AG10803 (cell line): ENCODE measurements around the gene SLC25A44.

ENCODE experiments used
- DNase-seq: peaks from one replicate; pipeline ENCODE4 v3.0.0; 2010; ENCODE audit warnings: low read depth
- H3K4me3 ChIP-seq: 2 replicates; pipeline ENCODE4 v1.5.1; 2011; ENCODE audit warnings: mild to moderate bottlenecking, low read length, control low read depth
- CTCF ChIP-seq: conservative IDR thresholded peaks from 2 replicates; pipeline ENCODE4 v1.5.1; 2011; ENCODE audit warnings: mild to moderate bottlenecking, low read length, control low read depth, inconsistent platforms

Gene SLC25A44

GRCh38 chr1:156149374-156150332, 44.3 kb upstream of the SLC25A44 start:
- no peak for TF ChIP-seq CTCF
- no peak for DNase-seq
- H3K4me3 ChIP-seq: no peak overlapping the region

- H3K4me3 ChIP-seq: no peak overlapping the region
- DNase-seq: no peak
- no peak for TF ChIP-seq CTCF
Observed at GRCh38 chr1:156150333-156151011, 43.4 kb upstream of the SLC25A44 start.

GRCh38 chr1:156151093-156151688, 42.7 kb upstream of the SLC25A44 start:
- peak; percentile 74 for DNase-seq
- no peak for TF ChIP-seq CTCF
- H3K4me3 ChIP-seq: no peak overlapping the region

- TF ChIP-seq CTCF: no peak
- no peak overlapping the region for H3K4me3 ChIP-seq
- peak; percentile 31 for DNase-seq
Observed at GRCh38 chr1:156152628-156153027, 41.3 kb upstream of the SLC25A44 start.

- DNase-seq: no peak
- TF ChIP-seq CTCF: no peak
- H3K4me3 ChIP-seq: no peak within 1 kb of the TSS
Observed at GRCh38 chr1:156153362-156153761, 40.5 kb upstream of the SLC25A44 start, which contains the start of gene SEMA4A. SEMA4A (plus strand) TSS chr1:156153585; CDS start chr1:156154579, 994 bp downstream.

GRCh38 chr1:156154317-156154749, 39.6 kb upstream of the SLC25A44 start:
- no peak for TF ChIP-seq CTCF
- no peak overlapping the region for H3K4me3 ChIP-seq
- no peak for DNase-seq
